Esophagus muscularis mucosa (tissue), 4 donors: ENCODE data around the gene GASK1A. TPM values are rescaled to one million over a fixed set of nuclear protein-coding genes. Genes with fewer than 3 reads are reported as not detected.

ENCODE experiments used
- DNase-seq: peaks from one replicate; pipeline ENCODE4 v3.0.0-alpha.2; 2017; ENCODE audit errors: extremely low spot score
- H3K27ac ChIP-seq, 4 donors: fragments of 200-600 bp; sonication (generic); replicated peaks in 1 of 4; 1 replicate in 3 of 4; 2 replicates in 1 of 4; pipeline ENCODE4 v1.5.1; 2016 to 2019; ENCODE audit warnings: mild to moderate bottlenecking in 1 of 4
- H3K27me3 ChIP-seq, 4 donors: fragments of 200-600 bp; sonication (generic); one replicate each; pipeline versions ENCODE4 v1.5.1 to v1.6.0; 2016 to 2019
- H3K36me3 ChIP-seq, 4 donors: fragments of 200-600 bp; sonication (generic); one replicate each; pipeline ENCODE4 v1.5.1; 2016 to 2019
- H3K4me1 ChIP-seq, 4 donors: fragments of 200-600 bp; sonication (generic); one replicate each; pipeline ENCODE4 v1.5.1; 2016 to 2019
- H3K4me3 ChIP-seq, 4 donors: fragments of 200-600 bp; sonication (generic); 1 replicate in 2 of 4; 2 replicates in 2 of 4; pipeline ENCODE4 v1.5.1; 2016 to 2019; ENCODE audit warnings: mild to moderate bottlenecking in 4 of 4, moderate library complexity in 1 of 4
- H3K9me3 ChIP-seq, 4 donors: fragments of 200-600 bp; sonication (generic); 1 replicate in 3 of 4; 2 replicates in 1 of 4; pipeline ENCODE4 v1.5.1; 2016 to 2019
- EP300 ChIP-seq: sonication (generic); formaldehyde crosslinking; IDR thresholded peaks from one replicate; pipeline ENCODE4 v1.6.1; 2017; ENCODE audit warnings: antibody characterized with exemption
- POLR2A ChIP-seq: fragments of 450-650 bp; IDR thresholded peaks from one replicate; pipeline ENCODE4 v1.6.1; 2017; ENCODE audit warnings: antibody characterized with exemption, moderate library complexity, mild to moderate bottlenecking, low read depth
- POLR2AphosphoS5 ChIP-seq, 2 donors: sonication (generic); formaldehyde crosslinking; IDR thresholded peaks; one replicate each; pipeline ENCODE4 v1.6.1; 2017; ENCODE audit warnings: antibody characterized with exemption in 2 of 2
- WGBS: methylation state at CpG from one replicate; pipeline ENCODE4 v1.1.5; 2018; 5-methylcytosine and 5-hydroxymethylcytosine counted together
- intact Hi-C: fragments of 100-400 bp; cut with DNase I; formaldehyde crosslinking; loops from one replicate; pipeline ENCODE4 v1.15.1; 2023
- total RNA-seq, 4 donors: library from RNA; depleted of rRNA; stranded (reverse); fragments of >200 nt; gene quantifications; one replicate each; pipeline versions ENCODE4 v1.1.0 to v1.2.1, GENCODE V29; 2016
- TF ChIP-seq, protein P1 (sequence below), 3 experiments: fragments of 200-600 bp in 2 of 3; fragments of 450-650 bp in 1 of 3; sonication (generic) in 2 of 3; IDR thresholded peaks; one replicate each; pipeline ENCODE4 v1.5.1; 2017 to 2019; ENCODE audit warnings: antibody characterized with exemption in 3 of 3, mild to moderate bottlenecking in 2 of 3, moderate library complexity in 1 of 3

The GASK1A gene
- total RNA-seq, 4 donors from 2014 or later, result 10.2 to 22.1 (median 15.8) TPM

DNA sequence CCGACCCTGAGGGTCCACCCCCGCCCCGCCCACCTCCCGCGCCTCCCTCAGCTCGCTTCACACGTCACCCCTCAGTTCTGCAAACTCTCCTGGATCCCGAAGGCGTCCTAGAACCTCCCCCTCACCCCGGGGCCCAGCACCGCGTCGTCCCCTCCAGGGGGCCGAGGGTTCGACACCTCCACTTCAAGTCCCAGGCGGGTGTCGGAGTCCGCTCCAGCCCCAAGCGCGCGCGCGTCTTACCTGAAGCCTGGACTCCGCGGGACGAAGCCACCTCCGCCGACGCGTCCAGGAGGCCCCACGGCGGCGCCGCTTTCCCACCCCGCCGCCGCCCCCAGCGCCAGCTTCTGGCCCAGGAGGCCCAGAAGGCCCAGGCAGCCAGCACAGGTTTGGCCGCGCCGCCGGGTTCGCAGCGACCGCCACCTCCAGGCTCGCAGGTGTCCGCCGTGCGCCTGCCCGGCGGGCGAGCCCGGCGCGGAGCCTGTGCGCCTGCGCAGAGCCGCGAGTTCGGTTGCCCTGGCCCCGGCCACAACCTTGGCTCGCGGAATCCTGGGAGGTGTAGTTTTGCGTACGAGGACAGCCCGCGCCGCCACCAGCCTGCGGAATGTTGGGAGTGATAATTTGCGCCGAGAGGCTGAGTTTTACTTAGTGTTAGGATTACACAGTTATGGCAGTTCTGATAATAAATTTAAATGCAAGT is 126.6 kb downstream of the GASK1A start, which contains the start of gene POMGNT2:
POMGNT2 (minus strand) TSS at position 484 of the 697 bp plus-strand sequence. CDS start 24,648 bp downstream, outside the sequence.
- no peaks in the 10 kb centered on the region for H3K27me3 ChIP-seq
- intact Hi-C loops, result no loop called here
- WGBS, result 2% methylated on average over 25 of the region's 71 CpGs

DNA sequence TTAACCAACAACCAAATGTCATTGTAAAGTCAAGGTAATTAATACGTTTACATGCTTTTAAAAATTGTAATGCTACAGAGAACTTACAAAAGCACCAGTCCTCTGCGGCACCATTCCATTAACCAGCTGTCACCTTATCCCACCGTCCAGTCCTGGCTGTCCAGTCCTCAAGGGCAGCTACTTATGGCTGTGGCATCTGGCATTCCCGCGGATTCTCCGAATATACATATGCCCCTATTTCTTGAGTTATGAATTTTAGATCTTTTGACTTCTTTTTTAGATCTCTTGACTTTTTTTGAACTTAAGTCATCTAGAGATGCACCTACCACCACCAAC is 127.2 kb downstream of the GASK1A start:
- Histone ChIP-seq H3K36me3 (no peaks in the 10 kb centered on the region), H3K4me3 (peak overlapping the region; percentile 79 to 91 (median 87)), H3K4me1 (peaks cover 7 to 40% (median 34%) of the 10 kb centered on the region in 4 donors), H3K27ac (peak overlapping the region in 3 of 4 donors; percentile 70 to 78 (median 78)), H3K9me3 (no peaks in the 10 kb centered on the region), H3K27me3 (no peaks in the 10 kb centered on the region)
- WGBS, result 18% methylated on average over 6 of the region's 6 CpGs
- intact Hi-C loops, result no loop called here
- DNase-seq, result no peak
- TF ChIP-seq, protein P1, sequence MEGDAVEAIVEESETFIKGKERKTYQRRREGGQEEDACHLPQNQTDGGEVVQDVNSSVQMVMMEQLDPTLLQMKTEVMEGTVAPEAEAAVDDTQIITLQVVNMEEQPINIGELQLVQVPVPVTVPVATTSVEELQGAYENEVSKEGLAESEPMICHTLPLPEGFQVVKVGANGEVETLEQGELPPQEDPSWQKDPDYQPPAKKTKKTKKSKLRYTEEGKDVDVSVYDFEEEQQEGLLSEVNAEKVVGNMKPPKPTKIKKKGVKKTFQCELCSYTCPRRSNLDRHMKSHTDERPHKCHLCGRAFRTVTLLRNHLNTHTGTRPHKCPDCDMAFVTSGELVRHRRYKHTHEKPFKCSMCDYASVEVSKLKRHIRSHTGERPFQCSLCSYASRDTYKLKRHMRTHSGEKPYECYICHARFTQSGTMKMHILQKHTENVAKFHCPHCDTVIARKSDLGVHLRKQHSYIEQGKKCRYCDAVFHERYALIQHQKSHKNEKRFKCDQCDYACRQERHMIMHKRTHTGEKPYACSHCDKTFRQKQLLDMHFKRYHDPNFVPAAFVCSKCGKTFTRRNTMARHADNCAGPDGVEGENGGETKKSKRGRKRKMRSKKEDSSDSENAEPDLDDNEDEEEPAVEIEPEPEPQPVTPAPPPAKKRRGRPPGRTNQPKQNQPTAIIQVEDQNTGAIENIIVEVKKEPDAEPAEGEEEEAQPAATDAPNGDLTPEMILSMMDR (IDR thresholded peaks at IDR 0.05), result no peak
- TF ChIP-seq POLR2AphosphoS5 (IDR thresholded peaks at IDR 0.05) (no peak), EP300 (no peak), POLR2A (no peak)

More for the DNA sequence above, 126.6 kb downstream of the GASK1A start, which contains the start of gene POMGNT2:
- TF ChIP-seq, protein P1 (IDR thresholded peaks at IDR 0.05), result peak in 2 of 3 experiments; percentile 25 to 37
- TF ChIP-seq POLR2AphosphoS5 (IDR thresholded peaks at IDR 0.05) (peak; percentile 69 to 74), EP300 (no peak)
- Histone ChIP-seq H3K4me3 (peak within 1 kb of the TSS; percentile 79 to 91 (median 87)), H3K36me3 (peaks cover 0 to 3% (median 0%) of the 10 kb centered on the region in 4 donors), H3K27ac (peak within 1 kb of the TSS; percentile 68 to 78 (median 74)), H3K4me1 (peaks cover 7 to 40% (median 34%) of the 10 kb centered on the region in 4 donors), H3K9me3 (no peaks in the 10 kb centered on the region)
- DNase-seq, result peak; percentile 96

Other genes with a start within 250 kb of the GASK1A start
- 1 to 10 TPM; 1.2 to 5.3 (median 3.9) TPM for gene CCDC13, start 206.1 kb upstream of the GASK1A start, total RNA-seq
- 100 to 1,000 TPM; 161 to 407 (median 272) TPM for gene HIGD1A, start 174.8 kb upstream of the GASK1A start, total RNA-seq
- 10 to 100 TPM in 1 of 4 donors, 1 to 10 TPM in 3; 2.5 to 15.9 (median 7.6) TPM for gene ACKR2, start 169.9 kb upstream of the GASK1A start, total RNA-seq
- not detected for gene CYP8B1, start 103.4 kb upstream of the GASK1A start, total RNA-seq
- 10 to 100 TPM in 1 of 4 donors, 1 to 10 TPM in 3; 4.0 to 11.6 (median 5.3) TPM for gene ZNF662, start 73.2 kb upstream of the GASK1A start, total RNA-seq
- gene POMGNT2, start 126.8 kb downstream of the GASK1A start, total RNA-seq, result 10 to 100 TPM; 22.4 to 39.6 (median 31.1) TPM